Muscle of leg (tissue), 11 donors: ENCODE measurements around the gene TM4SF20. TPM values are rescaled to one million over a fixed set of nuclear protein-coding genes. Genes with fewer than 3 reads are reported as not detected.
"Not testable (repeated sequence)": the region's sequence is repeated elsewhere in the genome, so short reads cannot be mapped to it uniquely, and the experiment has no call there.

Experiments used
- DNase-seq: peaks from one replicate; pipeline ENCODE4 v3.0.0; 2013
- H3K27ac ChIP-seq: one replicate; pipeline ENCODE4 v1.5.1; 2013; ENCODE audit warnings: mild to moderate bottlenecking, low read length, control low read depth
- H3K27me3 ChIP-seq: one replicate; pipeline ENCODE4 v1.6.1; 2013; ENCODE audit warnings: low read length; ENCODE audit not compliant: control insufficient read depth, insufficient read depth
- H3K36me3 ChIP-seq: one replicate; pipeline ENCODE4 v1.6.1; 2013; ENCODE audit warnings: low read length; ENCODE audit not compliant: control insufficient read depth, insufficient read depth
- H3K4me1 ChIP-seq: one replicate; pipeline ENCODE4 v1.6.1; 2013; ENCODE audit warnings: low read length; ENCODE audit not compliant: control insufficient read depth, insufficient read depth
- H3K4me3 ChIP-seq: one replicate; pipeline ENCODE4 v1.5.1; 2013; ENCODE audit warnings: low read length, control low read depth
- H3K9me3 ChIP-seq: replicated peaks from 2 replicates; pipeline ENCODE4 v1.6.1; 2013; ENCODE audit warnings: low read depth, low read length; ENCODE audit not compliant: control insufficient read depth
- WGBS: methylation state at CpG from one replicate; pipeline ENCODE4 v1.1.5; 2013; ENCODE audit warnings: missing lambda C conversion rate; ENCODE audit not compliant: insufficient coverage; 5-methylcytosine and 5-hydroxymethylcytosine counted together
- polyA plus RNA-seq, 8 donors: library from polyadenylated mRNA; unstranded; fragments of 120-200 nt; gene quantifications; one replicate each; pipeline versions ENCODE4 v1.2.1 to v1.2.3, GENCODE V29; 2013; ENCODE audit warnings: inconsistent platforms in 1 of 8, low replicate concordance in 1 of 8; ENCODE audit not compliant: insufficient read length in 8 of 8, insufficient read depth in 1 of 8
- total RNA-seq: library from RNA; stranded (reverse); fragments of 120-200 nt; gene quantifications from one replicate; pipeline ENCODE4 v1.2.4, GENCODE V29; 2013

The TM4SF20 gene
- total and polyA plus RNA-seq, 9 donors, result 0.07 to 1.6 (median 0.40) TPM; not detected in 6

- peak; percentile 33 for DNase-seq
- Histone ChIP-seq H3K4me1 (peaks cover 5% of the 10 kb centered on the region), H3K9me3 (peaks cover 2% of the 10 kb centered on the region), H3K4me3 (no peak overlapping the region), H3K27me3 (no peaks in the 10 kb centered on the region), H3K27ac (no peak overlapping the region), H3K36me3 (no peaks in the 10 kb centered on the region)
- WGBS, result 51% methylated on average over 3 of the region's 3 CpGs
These were observed 4.6 kb upstream of the TM4SF20 start for GRCh38 chr2:227383686-227384085.

- no CpG with 5 or more reads among the region's 2 CpGs for WGBS
These were observed 3.2 kb upstream of the TM4SF20 start for GRCh38 chr2:227382241-227382835.

DNA sequence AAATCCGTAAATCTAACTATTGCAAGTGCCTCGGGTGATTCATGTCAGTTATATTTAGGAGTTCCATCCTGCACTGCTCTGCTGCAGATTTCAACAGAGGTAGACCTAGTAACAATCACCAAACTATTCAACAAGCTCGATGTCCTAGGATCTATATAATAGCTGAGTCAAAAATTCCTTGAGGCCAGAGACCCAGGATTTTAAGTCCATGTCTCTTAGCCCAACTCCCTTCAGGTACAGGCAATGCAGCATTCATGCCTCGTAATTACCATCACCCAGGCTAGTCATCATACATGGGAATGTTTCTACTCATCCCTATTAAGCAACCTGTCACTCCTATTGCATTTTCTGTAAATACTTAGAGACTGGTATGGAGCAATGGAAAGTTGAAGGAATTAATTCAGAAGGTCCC, 729 bp downstream of the TM4SF20 start:
- Histone ChIP-seq H3K27ac (no peak overlapping the region), H3K9me3 (no peaks in the 10 kb centered on the region), H3K36me3 (no peaks in the 10 kb centered on the region), H3K4me3 (no peak overlapping the region), H3K4me1 (no peaks in the 10 kb centered on the region), H3K27me3 (no peaks in the 10 kb centered on the region)
- WGBS, result 75% methylated on average over 3 of the region's 4 CpGs
- no peak for DNase-seq

More at GRCh38 chr2:227382241-227382835, 3.2 kb upstream of the TM4SF20 start:
- not testable (repeated sequence) for H3K27me3 ChIP-seq, DNase-seq, H3K4me3 ChIP-seq, H3K9me3 ChIP-seq, H3K36me3 ChIP-seq, H3K27ac ChIP-seq, H3K4me1 ChIP-seq

GRCh38 chr2:227377467-227378351, 1.4 kb downstream of the TM4SF20 start:
- H3K9me3 ChIP-seq, result no peaks in the 10 kb centered on the region
- H3K36me3 ChIP-seq, result no peaks in the 10 kb centered on the region
- WGBS, result 69% methylated on average over 3 of the region's 8 CpGs
- no peak overlapping the region for H3K27ac ChIP-seq
- DNase-seq, result no peak
- H3K4me1 ChIP-seq, result no peaks in the 10 kb centered on the region
- no peak overlapping the region for H3K4me3 ChIP-seq
- no peaks in the 10 kb centered on the region for H3K27me3 ChIP-seq

- DNase-seq, result no peak
- Histone ChIP-seq H3K36me3 (no peaks in the 10 kb centered on the region), H3K4me1 (no peaks in the 10 kb centered on the region), H3K27ac (no peak overlapping the region), H3K27me3 (no peaks in the 10 kb centered on the region), H3K9me3 (no peaks in the 10 kb centered on the region), H3K4me3 (no peak overlapping the region)
- WGBS, result no CpG with 5 or more reads among the region's 9 CpGs
These were observed 2.3 kb downstream of the TM4SF20 start for GRCh38 chr2:227376656-227377396.

DNA sequence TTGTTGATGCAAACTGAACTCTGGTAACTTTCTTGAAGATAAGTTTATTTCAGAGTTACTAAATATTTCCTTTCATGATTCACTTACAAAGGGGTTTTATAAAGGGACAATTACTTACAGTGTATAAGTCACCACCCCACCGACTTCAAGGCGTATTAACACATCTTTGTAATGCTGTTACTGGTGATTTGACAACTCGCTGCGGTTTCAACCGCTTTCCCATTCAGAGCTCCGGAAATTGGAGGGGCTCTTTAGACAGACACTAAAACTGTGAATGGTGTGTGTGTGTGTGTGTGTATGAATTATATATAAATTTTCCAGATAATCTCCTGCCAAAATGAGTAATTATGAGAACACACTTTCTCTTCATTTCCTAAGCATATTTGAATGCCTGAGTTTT, 4.9 kb downstream of the TM4SF20 start:
- no CpG with 5 or more reads among the region's 6 CpGs for WGBS
- no peak overlapping the region for H3K27ac ChIP-seq
- H3K4me3 ChIP-seq, result no peak overlapping the region
- no peaks in the 10 kb centered on the region for H3K9me3 ChIP-seq
- H3K27me3 ChIP-seq, result no peaks in the 10 kb centered on the region
- H3K36me3 ChIP-seq, result no peaks in the 10 kb centered on the region
- H3K4me1 ChIP-seq, result no peaks in the 10 kb centered on the region
- DNase-seq, result peak; percentile 11

GRCh38 chr2:227373389-227373788, 5.7 kb downstream of the TM4SF20 start:
- Histone ChIP-seq H3K27ac (no peak overlapping the region), H3K4me1 (no peaks in the 10 kb centered on the region), H3K9me3 (no peaks in the 10 kb centered on the region), H3K36me3 (no peaks in the 10 kb centered on the region), H3K4me3 (no peak overlapping the region), H3K27me3 (no peaks in the 10 kb centered on the region)
- whole genome bisulfite sequencing, result no CpG with 5 or more reads among the region's 10 CpGs
- no peak for DNase-seq

GRCh38 chr2:227370791-227371312, 8.3 kb downstream of the TM4SF20 start:
- Histone ChIP-seq H3K27ac (no peak overlapping the region), H3K4me3 (no peak overlapping the region), H3K4me1 (no peaks in the 10 kb centered on the region), H3K27me3 (no peaks in the 10 kb centered on the region), H3K9me3 (no peaks in the 10 kb centered on the region), H3K36me3 (no peaks in the 10 kb centered on the region)
- peak; percentile 61 for DNase-seq
- 79% methylated on average over 2 of the region's 9 CpGs for WGBS

- Histone ChIP-seq H3K4me3 (no peak overlapping the region), H3K27ac (no peak overlapping the region), H3K36me3 (no peaks in the 10 kb centered on the region), H3K27me3 (no peaks in the 10 kb centered on the region), H3K4me1 (no peaks in the 10 kb centered on the region), H3K9me3 (no peaks in the 10 kb centered on the region)
- no peak for DNase-seq
- 86% methylated on average over 2 of the region's 8 CpGs for WGBS
These were observed 9.0 kb downstream of the TM4SF20 start for GRCh38 chr2:227370092-227370491.

GRCh38 chr2:227368574-227368973, 10.5 kb downstream of the TM4SF20 start:
- H3K27ac ChIP-seq, result no peak overlapping the region
- peak; percentile 22 for DNase-seq

More at GRCh38 chr2:227368574-227368973, 10.5 kb downstream of the TM4SF20 start:
- Histone ChIP-seq H3K9me3 (no peaks in the 10 kb centered on the region), H3K4me1 (no peaks in the 10 kb centered on the region), H3K36me3 (no peaks in the 10 kb centered on the region), H3K4me3 (no peak overlapping the region), H3K27me3 (no peaks in the 10 kb centered on the region)
- whole genome bisulfite sequencing, result no CpG with 5 or more reads among the region's 5 CpGs
